ENCODE results near the gene NXPH1.

Gene NXPH1

GRCh38 chr7:8590791-8591190, 157.4 kb downstream of the NXPH1 start:
- H3K27me3 ChIP-seq (replicated peaks in 2 of 5; ENCODE audit: control insufficient read depth in 4 of 5, insufficient read depth in 5 of 5, low read length in 4 of 5), result no peaks in the 10 kb centered on the region
- H3K36me3 ChIP-seq (ENCODE audit: control insufficient read depth in 4 of 4, insufficient read depth in 4 of 4, low read length in 3 of 4), result no peaks in the 10 kb centered on the region
- H3K27ac ChIP-seq (ENCODE audit: insufficient read depth in 1 of 2, low read depth in 1 of 2, low read length in 2 of 2, poor library complexity in 1 of 2, severe bottlenecking in 2 of 2), result no peak overlapping the region
- ChIA-PET CTCF (no interaction called here), POLR2A (no interaction called here)
- H3K4me1 ChIP-seq (ENCODE audit: control extremely low read depth in 1 of 4, control insufficient read depth in 4 of 4, insufficient read depth in 4 of 4, low read length in 3 of 4), result no peaks in the 10 kb centered on the region
- H3K4me3 ChIP-seq (ENCODE audit: control insufficient read depth in 1 of 7, extremely low read depth in 1 of 7, insufficient read depth in 4 of 7, low read depth in 2 of 7, low read length in 6 of 7), result no peak overlapping the region
- no peak for DNase-seq
- H3K9me3 ChIP-seq (ENCODE audit: control extremely low read depth in 1 of 5, control insufficient read depth in 4 of 5, insufficient read depth in 2 of 5, low read depth in 1 of 5, low read length in 4 of 5), result no peaks in the 10 kb centered on the region
- 80% methylated on average over 1 of the region's 3 CpGs for WGBS (ENCODE audit: insufficient coverage)

GRCh38 chr7:8591289-8591688, 157.9 kb downstream of the NXPH1 start:
- H3K27ac ChIP-seq (ENCODE audit: insufficient read depth in 1 of 2, low read depth in 1 of 2, low read length in 2 of 2, poor library complexity in 1 of 2, severe bottlenecking in 2 of 2), result no peak overlapping the region
- no peaks in the 10 kb centered on the region for H3K27me3 ChIP-seq (replicated peaks in 2 of 5; ENCODE audit: control insufficient read depth in 4 of 5, insufficient read depth in 5 of 5, low read length in 4 of 5)
- ChIA-PET CTCF (no interaction called here), POLR2A (no interaction called here)
- H3K4me1 ChIP-seq (ENCODE audit: control extremely low read depth in 1 of 4, control insufficient read depth in 4 of 4, insufficient read depth in 4 of 4, low read length in 3 of 4), result no peaks in the 10 kb centered on the region
- no peaks in the 10 kb centered on the region for H3K36me3 ChIP-seq (ENCODE audit: control insufficient read depth in 4 of 4, insufficient read depth in 4 of 4, low read length in 3 of 4)
- no peaks in the 10 kb centered on the region for H3K9me3 ChIP-seq (ENCODE audit: control extremely low read depth in 1 of 5, control insufficient read depth in 4 of 5, insufficient read depth in 2 of 5, low read depth in 1 of 5, low read length in 4 of 5)
- H3K4me3 ChIP-seq (ENCODE audit: control insufficient read depth in 1 of 7, extremely low read depth in 1 of 7, insufficient read depth in 4 of 7, low read depth in 2 of 7, low read length in 6 of 7), result no peak overlapping the region
- no peak for DNase-seq

- no peak for DNase-seq
- Histone ChIP-seq H3K27ac (ENCODE audit: insufficient read depth in 1 of 2, low read depth in 1 of 2, low read length in 2 of 2, poor library complexity in 1 of 2, severe bottlenecking in 2 of 2) (no peak overlapping the region), H3K27me3 (replicated peaks in 2 of 5; ENCODE audit: control insufficient read depth in 4 of 5, insufficient read depth in 5 of 5, low read length in 4 of 5) (no peaks in the 10 kb centered on the region), H3K4me1 (ENCODE audit: control extremely low read depth in 1 of 4, control insufficient read depth in 4 of 4, insufficient read depth in 4 of 4, low read length in 3 of 4) (no peaks in the 10 kb centered on the region), H3K9me3 (ENCODE audit: control extremely low read depth in 1 of 5, control insufficient read depth in 4 of 5, insufficient read depth in 2 of 5, low read depth in 1 of 5, low read length in 4 of 5) (no peaks in the 10 kb centered on the region), H3K4me3 (ENCODE audit: control insufficient read depth in 1 of 7, extremely low read depth in 1 of 7, insufficient read depth in 4 of 7, low read depth in 2 of 7, low read length in 6 of 7) (no peak overlapping the region), H3K36me3 (ENCODE audit: control insufficient read depth in 4 of 4, insufficient read depth in 4 of 4, low read length in 3 of 4) (no peaks in the 10 kb centered on the region)
- ChIA-PET POLR2A (no interaction called here), CTCF (no interaction called here)
- 100% methylated on average over 1 of the region's 2 CpGs for WGBS (ENCODE audit: insufficient coverage)
Measured at GRCh38 chr7:8592167-8592566, 158.8 kb downstream of the NXPH1 start.

- H3K4me3 ChIP-seq (ENCODE audit: control insufficient read depth in 1 of 7, extremely low read depth in 1 of 7, insufficient read depth in 4 of 7, low read depth in 2 of 7, low read length in 6 of 7), result no peak overlapping the region
- POLR2A ChIA-PET, result no interaction called here
- CTCF ChIA-PET, result interaction anchor here (1.0 kb wide), 1 partner anchor 9 kb away, joined by 5 read pairs; no protein-coding TSS in a partner anchor
Measured at GRCh38 chr7:8594115-8594514, 160.7 kb downstream of the NXPH1 start.

GRCh38 chr7:8597565-8597964, 164.2 kb downstream of the NXPH1 start:
- POLR2A ChIA-PET, result no interaction called here
- WGBS (ENCODE audit: insufficient coverage), result 100% methylated on average over 1 of the region's 3 CpGs
- no peak overlapping the region for H3K27ac ChIP-seq (ENCODE audit: insufficient read depth in 1 of 2, low read depth in 1 of 2, low read length in 2 of 2, poor library complexity in 1 of 2, severe bottlenecking in 2 of 2)
- no peaks in the 10 kb centered on the region for H3K27me3 ChIP-seq (replicated peaks in 2 of 5; ENCODE audit: control insufficient read depth in 4 of 5, insufficient read depth in 5 of 5, low read length in 4 of 5)
- CTCF ChIA-PET, result no interaction called here
- H3K4me3 ChIP-seq (ENCODE audit: control insufficient read depth in 1 of 7, extremely low read depth in 1 of 7, insufficient read depth in 4 of 7, low read depth in 2 of 7, low read length in 6 of 7), result no peak overlapping the region
- no peak for DNase-seq
- no peaks in the 10 kb centered on the region for H3K4me1 ChIP-seq (ENCODE audit: control extremely low read depth in 1 of 4, control insufficient read depth in 4 of 4, insufficient read depth in 4 of 4, low read length in 3 of 4)
- no peaks in the 10 kb centered on the region for H3K36me3 ChIP-seq (ENCODE audit: control insufficient read depth in 4 of 4, insufficient read depth in 4 of 4, low read length in 3 of 4)
- H3K9me3 ChIP-seq (ENCODE audit: control extremely low read depth in 1 of 5, control insufficient read depth in 4 of 5, insufficient read depth in 2 of 5, low read depth in 1 of 5, low read length in 4 of 5), result no peaks in the 10 kb centered on the region

More at GRCh38 chr7:8594115-8594514, 160.7 kb downstream of the NXPH1 start:
- H3K36me3 ChIP-seq (ENCODE audit: control insufficient read depth in 4 of 4, insufficient read depth in 4 of 4, low read length in 3 of 4), result no peaks in the 10 kb centered on the region
- WGBS (ENCODE audit: insufficient coverage), result 33% methylated on average over 2 of the region's 5 CpGs
- H3K9me3 ChIP-seq (ENCODE audit: control extremely low read depth in 1 of 5, control insufficient read depth in 4 of 5, insufficient read depth in 2 of 5, low read depth in 1 of 5, low read length in 4 of 5), result no peaks in the 10 kb centered on the region
- no peak overlapping the region for H3K27ac ChIP-seq (ENCODE audit: insufficient read depth in 1 of 2, low read depth in 1 of 2, low read length in 2 of 2, poor library complexity in 1 of 2, severe bottlenecking in 2 of 2)
- no peak for DNase-seq
- H3K4me1 ChIP-seq (ENCODE audit: control extremely low read depth in 1 of 4, control insufficient read depth in 4 of 4, insufficient read depth in 4 of 4, low read length in 3 of 4), result no peaks in the 10 kb centered on the region
- H3K27me3 ChIP-seq (replicated peaks in 2 of 5; ENCODE audit: control insufficient read depth in 4 of 5, insufficient read depth in 5 of 5, low read length in 4 of 5), result no peaks in the 10 kb centered on the region

GRCh38 chr7:8601121-8601520, 167.7 kb downstream of the NXPH1 start:
- Histone ChIP-seq H3K27me3 (replicated peaks in 2 of 5; ENCODE audit: control insufficient read depth in 4 of 5, insufficient read depth in 5 of 5, low read length in 4 of 5) (no peaks in the 10 kb centered on the region), H3K4me1 (ENCODE audit: control extremely low read depth in 1 of 4, control insufficient read depth in 4 of 4, insufficient read depth in 4 of 4, low read length in 3 of 4) (no peaks in the 10 kb centered on the region), H3K4me3 (ENCODE audit: control insufficient read depth in 1 of 7, extremely low read depth in 1 of 7, insufficient read depth in 4 of 7, low read depth in 2 of 7, low read length in 6 of 7) (no peak overlapping the region), H3K27ac (ENCODE audit: insufficient read depth in 1 of 2, low read depth in 1 of 2, low read length in 2 of 2, poor library complexity in 1 of 2, severe bottlenecking in 2 of 2) (no peak overlapping the region), H3K36me3 (ENCODE audit: control insufficient read depth in 4 of 4, insufficient read depth in 4 of 4, low read length in 3 of 4) (no peaks in the 10 kb centered on the region), H3K9me3 (ENCODE audit: control extremely low read depth in 1 of 5, control insufficient read depth in 4 of 5, insufficient read depth in 2 of 5, low read depth in 1 of 5, low read length in 4 of 5) (no peaks in the 10 kb centered on the region)
- WGBS (ENCODE audit: insufficient coverage), result 92% methylated on average over 2 of the region's 2 CpGs
- no peak for DNase-seq
- POLR2A ChIA-PET, result no interaction called here
- CTCF ChIA-PET, result no interaction called here

GRCh38 chr7:8605221-8605620, 171.8 kb downstream of the NXPH1 start:
- no peak for DNase-seq
- H3K9me3 ChIP-seq (ENCODE audit: control extremely low read depth in 1 of 5, control insufficient read depth in 4 of 5, insufficient read depth in 2 of 5, low read depth in 1 of 5, low read length in 4 of 5), result no peaks in the 10 kb centered on the region
- H3K4me3 ChIP-seq (ENCODE audit: control insufficient read depth in 1 of 7, extremely low read depth in 1 of 7, insufficient read depth in 4 of 7, low read depth in 2 of 7, low read length in 6 of 7), result no peak overlapping the region
- no peaks in the 10 kb centered on the region for H3K27me3 ChIP-seq (replicated peaks in 2 of 5; ENCODE audit: control insufficient read depth in 4 of 5, insufficient read depth in 5 of 5, low read length in 4 of 5)
- H3K27ac ChIP-seq (ENCODE audit: insufficient read depth in 1 of 2, low read depth in 1 of 2, low read length in 2 of 2, poor library complexity in 1 of 2, severe bottlenecking in 2 of 2), result no peak overlapping the region
- ChIA-PET CTCF (no interaction called here), POLR2A (no interaction called here)
- no peaks in the 10 kb centered on the region for H3K4me1 ChIP-seq (ENCODE audit: control extremely low read depth in 1 of 4, control insufficient read depth in 4 of 4, insufficient read depth in 4 of 4, low read length in 3 of 4)
- H3K36me3 ChIP-seq (ENCODE audit: control insufficient read depth in 4 of 4, insufficient read depth in 4 of 4, low read length in 3 of 4), result no peaks in the 10 kb centered on the region
- no CpG with 5 or more reads among the region's 1 CpG for WGBS (ENCODE audit: insufficient coverage)

- Histone ChIP-seq H3K4me3 (ENCODE audit: control insufficient read depth in 1 of 7, extremely low read depth in 1 of 7, insufficient read depth in 4 of 7, low read depth in 2 of 7, low read length in 6 of 7) (no peak overlapping the region), H3K27me3 (replicated peaks in 2 of 5; ENCODE audit: control insufficient read depth in 4 of 5, insufficient read depth in 5 of 5, low read length in 4 of 5) (no peaks in the 10 kb centered on the region), H3K27ac (ENCODE audit: insufficient read depth in 1 of 2, low read depth in 1 of 2, low read length in 2 of 2, poor library complexity in 1 of 2, severe bottlenecking in 2 of 2) (no peak overlapping the region), H3K4me1 (ENCODE audit: control extremely low read depth in 1 of 4, control insufficient read depth in 4 of 4, insufficient read depth in 4 of 4, low read length in 3 of 4) (no peaks in the 10 kb centered on the region), H3K9me3 (ENCODE audit: control extremely low read depth in 1 of 5, control insufficient read depth in 4 of 5, insufficient read depth in 2 of 5, low read depth in 1 of 5, low read length in 4 of 5) (no peaks in the 10 kb centered on the region), H3K36me3 (ENCODE audit: control insufficient read depth in 4 of 4, insufficient read depth in 4 of 4, low read length in 3 of 4) (no peaks in the 10 kb centered on the region)
- CTCF ChIA-PET, result no interaction called here
- WGBS (ENCODE audit: insufficient coverage), result 100% methylated on average over 1 of the region's 1 CpG
- POLR2A ChIA-PET, result no interaction called here
- no peak for DNase-seq
Measured at GRCh38 chr7:8612584-8612983, 179.2 kb downstream of the NXPH1 start.

Measured in common myeloid progenitor, CD34-positive (primary cell).